Mesodermal cell (in vitro differentiated cells): ENCODE data around the gene UBP1.
"Not testable (repeated sequence)": the region's sequence is repeated elsewhere in the genome, so short reads cannot be mapped to it uniquely, and the experiment has no call there.

ENCODE experiments used
- H3K27ac ChIP-seq: 2 replicates; pipeline ENCODE4 v1.7.0; 2013; ENCODE audit warnings: mild to moderate bottlenecking, low read depth, low read length, moderate library complexity; ENCODE audit not compliant: severe bottlenecking
- H3K36me3 ChIP-seq: 2 replicates; pipeline ENCODE4 v1.7.1; 2013; ENCODE audit warnings: mild to moderate bottlenecking, low read length, moderate library complexity; ENCODE audit not compliant: control insufficient read depth, insufficient read depth
- H3K4me1 ChIP-seq: one replicate; pipeline ENCODE4 v1.7.1; 2013; ENCODE audit warnings: mild to moderate bottlenecking, low read length; ENCODE audit not compliant: insufficient read depth, control insufficient read depth, poor library complexity, severe bottlenecking
- H3K4me3 ChIP-seq: 2 replicates; pipeline ENCODE4 v1.7.0; 2013; ENCODE audit warnings: low read length, control low read depth, mild to moderate bottlenecking; ENCODE audit not compliant: insufficient read depth, poor library complexity, severe bottlenecking; ENCODE audit errors: extremely low read depth
- H3K9me3 ChIP-seq: 2 replicates; pipeline ENCODE4 v1.7.1; 2013; ENCODE audit warnings: mild to moderate bottlenecking, low read length, moderate library complexity; ENCODE audit not compliant: control insufficient read depth
- WGBS, 2 experiments: methylation state at CpG; one replicate each; pipeline ENCODE4 v1.1.5; 2013; ENCODE audit warnings: missing lambda C conversion rate in 2 of 2; ENCODE audit not compliant: insufficient coverage in 2 of 2; 5-methylcytosine and 5-hydroxymethylcytosine counted together

The UBP1 gene

DNA sequence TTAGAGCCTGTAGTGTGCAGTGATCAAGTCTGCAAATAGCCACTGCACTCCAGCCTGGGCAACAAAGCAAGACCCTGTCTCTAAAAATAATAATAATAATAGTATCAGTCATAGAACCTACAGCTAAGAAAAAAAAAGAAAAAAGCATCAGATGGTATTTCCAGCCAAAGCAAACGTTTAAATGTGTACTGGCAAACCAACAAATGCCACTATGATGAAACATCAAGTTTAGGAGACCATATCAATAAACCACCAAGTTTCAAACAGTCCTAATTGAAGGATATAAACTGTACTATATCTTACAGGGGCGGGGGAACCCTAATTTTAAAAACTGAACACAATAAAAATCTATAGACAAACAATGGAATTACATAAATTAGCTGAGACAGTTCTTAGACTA is 6.4 kb downstream of the UBP1 start:
- H3K9me3 ChIP-seq = no peaks in the 10 kb centered on the region
- H3K4me1 ChIP-seq = peaks cover 8% of the 10 kb centered on the region

DNA sequence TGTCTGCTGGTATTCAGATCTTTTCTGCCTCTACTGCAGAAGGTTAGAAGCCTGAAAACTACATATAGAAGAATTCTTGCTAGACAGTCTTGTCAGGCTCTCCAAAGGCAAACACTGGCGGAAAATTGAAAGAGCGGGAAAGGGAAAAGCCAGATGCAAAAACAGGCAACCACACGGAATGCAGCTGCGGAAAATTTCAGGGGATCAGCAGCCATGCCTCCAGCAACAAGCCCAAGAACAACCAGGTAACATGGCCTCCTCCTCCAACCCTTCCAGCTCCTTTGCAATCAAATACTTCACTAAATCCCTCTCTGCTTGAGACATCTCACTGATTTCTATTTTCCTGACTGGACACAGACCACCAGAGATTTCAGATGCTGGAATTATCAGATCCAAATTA is 9.6 kb downstream of the UBP1 start:
- peaks cover 11% of the 10 kb centered on the region for H3K4me1 ChIP-seq
- peak overlapping the region; percentile 4 for H3K27ac ChIP-seq
- peaks cover 4% of the 10 kb centered on the region for H3K36me3 ChIP-seq
- 67 to 92% methylated on average over 1 to 4 of the region's 4 CpGs for WGBS, 2 experiments
- H3K9me3 ChIP-seq = no peaks in the 10 kb centered on the region
- H3K4me3 ChIP-seq = no peak overlapping the region

More for the DNA sequence above, 6.4 kb downstream of the UBP1 start:
- WGBS, 2 experiments = no CpG with 5 or more reads among the region's 2 CpGs
- peaks cover 6% of the 10 kb centered on the region for H3K36me3 ChIP-seq
- H3K4me3 ChIP-seq = no peak overlapping the region
- H3K27ac ChIP-seq = no peak overlapping the region

DNA sequence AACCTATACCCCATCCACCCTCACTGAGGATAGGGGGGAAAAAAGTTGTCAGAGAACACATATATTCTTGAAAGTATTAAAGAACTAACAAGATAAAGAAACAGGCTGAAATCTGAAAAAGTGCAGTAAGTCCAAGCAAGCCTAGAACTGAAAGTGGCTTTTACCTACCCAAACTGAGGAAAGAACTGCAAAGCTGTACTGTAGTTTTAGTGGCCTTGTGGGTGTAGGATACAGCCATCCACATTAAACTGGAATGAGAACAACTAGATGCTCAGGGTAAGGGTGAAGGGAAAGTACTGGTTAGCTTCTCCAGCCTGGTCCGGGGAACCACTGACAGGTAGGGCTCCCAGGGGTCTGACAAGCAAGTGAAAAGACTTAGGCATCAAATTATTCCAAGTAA is 10.1 kb downstream of the UBP1 start:
- H3K27ac ChIP-seq = peak overlapping the region; percentile 4
- no peaks in the 10 kb centered on the region for H3K9me3 ChIP-seq
- H3K4me3 ChIP-seq = no peak overlapping the region
- H3K4me1 ChIP-seq = peaks cover 11% of the 10 kb centered on the region
- WGBS, 2 experiments = 63% methylated on average over 1 of the region's 1 CpG; no CpG with 5 or more reads in 1 of the 2 experiments
- H3K36me3 ChIP-seq = peaks cover 1% of the 10 kb centered on the region

DNA sequence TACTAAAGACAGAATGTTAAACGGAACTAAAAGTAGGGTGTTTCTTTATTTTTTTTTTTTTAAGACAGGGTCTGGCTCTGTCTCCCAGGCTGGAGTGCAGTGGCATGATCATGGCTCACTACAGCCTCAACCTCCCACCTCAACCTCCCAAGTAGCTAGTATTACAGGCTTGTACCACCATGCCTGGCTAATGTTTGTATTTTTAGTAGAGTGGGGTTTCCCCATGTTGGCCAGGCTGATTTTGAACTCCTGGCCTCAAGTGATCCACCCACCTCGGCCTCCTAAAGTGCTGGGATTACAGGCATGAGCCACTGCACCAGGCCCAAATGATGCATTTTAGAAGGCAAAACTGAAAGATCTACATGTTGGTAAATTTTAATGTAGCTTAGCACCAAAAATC is 10.9 kb downstream of the UBP1 start:
- not testable (repeated sequence) for H3K36me3 ChIP-seq, H3K9me3 ChIP-seq, H3K27ac ChIP-seq, H3K4me3 ChIP-seq
- 57% methylated on average over 1 of the region's 2 CpGs; no CpG with 5 or more reads in 1 of the 2 experiments for WGBS, 2 experiments
- H3K4me1 ChIP-seq = peaks cover 11% of the 10 kb centered on the region

GRCh38 chr3:33428734-33429133 is 11.5 kb downstream of the UBP1 start:
- Histone ChIP-seq H3K4me1 (peaks cover 11% of the 10 kb centered on the region), H3K4me3 (no peak overlapping the region), H3K27ac (no peak overlapping the region), H3K36me3 (peaks cover 10% of the 10 kb centered on the region), H3K9me3 (no peaks in the 10 kb centered on the region)
- 72 to 85% methylated on average over 2 to 6 of the region's 7 CpGs for WGBS, 2 experiments

- H3K36me3 ChIP-seq = peaks cover 28% of the 10 kb centered on the region
- H3K4me1 ChIP-seq = peaks cover 11% of the 10 kb centered on the region
- no peaks in the 10 kb centered on the region for H3K9me3 ChIP-seq
- WGBS, 2 experiments = 72 to 88% methylated on average over 4 of the region's 10 CpGs
- no peak overlapping the region for H3K4me3 ChIP-seq
- H3K27ac ChIP-seq = no peak overlapping the region
These were observed 13.4 kb downstream of the UBP1 start for GRCh38 chr3:33426630-33427317.

GRCh38 chr3:33426068-33426467 is 14.1 kb downstream of the UBP1 start:
- no peak overlapping the region for H3K27ac ChIP-seq
- peaks cover 11% of the 10 kb centered on the region for H3K4me1 ChIP-seq
- H3K4me3 ChIP-seq = no peak overlapping the region
- H3K36me3 ChIP-seq = peaks cover 35% of the 10 kb centered on the region
- H3K9me3 ChIP-seq = no peaks in the 10 kb centered on the region
- 20% methylated on average over 1 of the region's 1 CpG; no CpG with 5 or more reads in 1 of the 2 experiments for WGBS, 2 experiments

GRCh38 chr3:33425453-33425852 is 14.8 kb downstream of the UBP1 start:
- Histone ChIP-seq H3K4me1 (peaks cover 6% of the 10 kb centered on the region), H3K36me3 (peaks cover 41% of the 10 kb centered on the region), H3K27ac (no peak overlapping the region), H3K9me3 (no peaks in the 10 kb centered on the region), H3K4me3 (no peak overlapping the region)
- 92 to 95% methylated on average over 2 of the region's 2 CpGs for WGBS, 2 experiments

DNA sequence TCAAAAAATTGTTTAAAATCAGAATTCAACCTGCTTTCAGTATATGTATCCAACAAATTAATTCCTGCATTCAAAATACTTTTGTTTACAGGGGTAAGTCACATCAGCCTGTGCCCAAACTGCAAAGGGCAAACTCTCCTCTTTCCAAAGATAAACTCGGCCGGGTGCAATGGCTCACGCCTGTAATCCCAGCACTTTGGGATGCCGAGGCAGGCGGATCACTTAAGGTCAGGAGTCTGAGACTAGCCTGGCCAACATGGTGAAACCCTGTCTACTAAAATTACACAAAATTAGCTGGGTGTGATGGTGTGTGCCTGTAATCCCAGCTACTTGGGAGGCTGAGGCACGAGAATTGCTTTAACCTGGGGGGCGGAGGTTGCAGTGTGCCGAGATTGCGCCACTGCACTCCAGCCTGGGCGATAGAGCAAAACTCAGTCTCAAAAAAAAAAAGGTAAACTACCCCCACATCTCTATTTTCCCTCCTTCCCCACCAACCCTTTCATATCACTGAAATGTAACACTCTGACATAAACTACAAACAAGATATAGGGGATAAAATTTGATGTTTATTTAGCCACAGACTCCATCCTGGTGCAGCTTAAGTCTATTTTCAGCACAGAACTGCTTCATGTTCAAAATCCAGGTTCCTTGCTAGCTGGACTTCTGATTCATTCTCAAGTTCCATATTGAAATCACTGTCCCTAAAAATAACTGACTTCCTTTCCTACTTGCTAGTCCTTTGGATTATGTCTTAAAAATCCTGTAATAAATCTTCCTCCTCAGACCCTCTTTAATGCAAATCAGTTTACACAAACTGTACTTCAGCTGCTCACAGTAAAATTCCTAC is 15.4 kb downstream of the UBP1 start:
- WGBS, 2 experiments = 83 to 94% methylated on average over 2 to 9 of the region's 10 CpGs
- Histone ChIP-seq H3K36me3 (peaks cover 46% of the 10 kb centered on the region), H3K4me3 (no peak overlapping the region), H3K4me1 (peaks cover 4% of the 10 kb centered on the region), H3K9me3 (no peaks in the 10 kb centered on the region), H3K27ac (no peak overlapping the region)

GRCh38 chr3:33420966-33421365 is 19.2 kb downstream of the UBP1 start:
- no peak overlapping the region for H3K27ac ChIP-seq
- no peaks in the 10 kb centered on the region for H3K9me3 ChIP-seq
- WGBS, 2 experiments = 100% methylated on average over 2 of the region's 2 CpGs
- H3K4me1 ChIP-seq = peaks cover under 1% of the 10 kb centered on the region
- H3K4me3 ChIP-seq = no peak overlapping the region
- peaks cover 75% of the 10 kb centered on the region for H3K36me3 ChIP-seq

GRCh38 chr3:33419948-33420347 is 20.3 kb downstream of the UBP1 start:
- H3K27ac ChIP-seq = no peak overlapping the region
- no peaks in the 10 kb centered on the region for H3K9me3 ChIP-seq
- H3K4me3 ChIP-seq = no peak overlapping the region
- H3K4me1 ChIP-seq = no peaks in the 10 kb centered on the region
- WGBS, 2 experiments = no CpG with 5 or more reads among the region's 1 CpG
- peaks cover 79% of the 10 kb centered on the region for H3K36me3 ChIP-seq
